Smooth muscle cell (in vitro differentiated cells): ENCODE data around the gene PMF1. TPM values are rescaled to one million over a fixed set of nuclear protein-coding genes. Genes with fewer than 3 reads are reported as not detected.

Experiments used
- DNase-seq: peaks from one replicate; lab custom pipeline; 2025; ENCODE audit not compliant: unreplicated experiment; lab: John Stamatoyannopoulos, UW
- H2AFZ ChIP-seq: fragments of 200-600 bp; sonication (generic); 2 replicates; pipeline ENCODE4 v1.6.0; 2016; ENCODE audit warnings: antibody characterized with exemption, low read depth, mild to moderate bottlenecking
- H3F3A ChIP-seq: fragments of 200-600 bp; sonication (generic); 2 replicates; pipeline ENCODE4 v1.6.0; 2017; ENCODE audit warnings: antibody characterized with exemption, low read depth
- H3K27ac ChIP-seq: fragments of 200-600 bp; sonication (generic); 2 replicates; pipeline ENCODE4 v1.5.1; 2016; ENCODE audit warnings: low read depth, mild to moderate bottlenecking
- H3K27me3 ChIP-seq: fragments of 200-600 bp; sonication (generic); 2 replicates; pipeline ENCODE4 v1.6.1; 2016; ENCODE audit warnings: low read depth, mild to moderate bottlenecking
- H3K36me3 ChIP-seq: fragments of 200-600 bp; sonication (generic); 2 replicates; pipeline ENCODE4 v1.5.1; 2016; ENCODE audit warnings: low read depth
- H3K4me1 ChIP-seq: fragments of 200-600 bp; sonication (generic); 2 replicates; pipeline ENCODE4 v1.5.1; 2016; ENCODE audit warnings: low read depth
- H3K4me2 ChIP-seq: fragments of 200-600 bp; sonication (generic); 2 replicates; pipeline ENCODE4 v1.6.0; 2016; ENCODE audit warnings: mild to moderate bottlenecking
- H3K4me3 ChIP-seq: fragments of 200-600 bp; sonication (generic); 2 replicates; pipeline ENCODE4 v1.5.1; 2016; ENCODE audit warnings: mild to moderate bottlenecking
- H3K79me2 ChIP-seq: fragments of 200-600 bp; sonication (generic); 2 replicates; pipeline ENCODE4 v1.6.0; 2016; ENCODE audit warnings: low read depth, mild to moderate bottlenecking
- H3K9ac ChIP-seq: fragments of 200-600 bp; sonication (generic); 2 replicates; pipeline ENCODE4 v1.6.0; 2016; ENCODE audit warnings: low read depth
- H3K9me3 ChIP-seq: fragments of 200-600 bp; sonication (generic); replicated peaks from 2 replicates; pipeline ENCODE4 v1.5.1; 2016; ENCODE audit warnings: low read depth
- H4K20me1 ChIP-seq: fragments of 200-600 bp; sonication (generic); 2 replicates; pipeline ENCODE4 v1.6.0; 2016; ENCODE audit warnings: low read depth
- WGBS: methylation state at CpG from one replicate; pipeline ENCODE4 v1.1.7; 2016; ENCODE audit warnings: low lambda C conversion rate; 5-methylcytosine and 5-hydroxymethylcytosine counted together
- polyA plus RNA-seq: library from polyadenylated mRNA; unstranded; fragments of >200 nt; fragmentation: Nextera tagmentation; extraction: Ambion mirVana; gene quantifications from 2 replicates; pipeline ENCODE4 v1.2.1, GENCODE V29; 2016
- total RNA-seq: library from RNA; depleted of rRNA; stranded (reverse); fragments of >200 nt; gene quantifications from 2 replicates; pipeline ENCODE4 v1.2.3, GENCODE V29; 2014
- TF ChIP-seq, protein P1 (sequence below): fragments of 200-600 bp; sonication (generic); IDR thresholded peaks from 2 replicates; pipeline ENCODE4 v1.5.1; 2017; ENCODE audit warnings: borderline replicate concordance, mild to moderate bottlenecking, antibody characterized with exemption; ENCODE audit not compliant: insufficient read depth, poor library complexity, severe bottlenecking

The PMF1 gene
- total and polyA plus RNA-seq, 2 experiments from 2014 or later: 59.2 to 82.5 TPM

DNA sequence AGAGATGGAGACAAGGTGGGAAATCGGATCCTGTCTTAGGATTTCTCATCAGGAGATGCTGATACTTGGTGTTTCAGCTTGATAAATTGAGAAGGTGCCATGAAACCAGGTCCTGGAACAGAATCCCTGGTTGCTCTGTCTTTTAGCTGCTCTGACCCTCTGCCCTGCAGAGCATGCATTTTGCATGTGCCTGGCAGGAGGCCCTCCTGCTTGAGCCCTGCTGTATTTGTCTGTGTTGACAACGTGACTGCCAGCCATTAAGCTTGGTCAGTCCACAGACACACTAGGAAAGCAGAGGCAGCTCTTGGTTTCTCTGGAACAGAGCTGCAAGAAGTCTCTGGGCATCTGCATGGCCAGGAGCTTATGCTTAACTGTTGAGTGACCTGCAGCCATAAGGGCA is 16.4 kb upstream of the PMF1 start:
- H3K4me2 ChIP-seq: no peak overlapping the region
- 77% methylated on average over 2 of the region's 2 CpGs for WGBS
- TF ChIP-seq, protein P1, sequence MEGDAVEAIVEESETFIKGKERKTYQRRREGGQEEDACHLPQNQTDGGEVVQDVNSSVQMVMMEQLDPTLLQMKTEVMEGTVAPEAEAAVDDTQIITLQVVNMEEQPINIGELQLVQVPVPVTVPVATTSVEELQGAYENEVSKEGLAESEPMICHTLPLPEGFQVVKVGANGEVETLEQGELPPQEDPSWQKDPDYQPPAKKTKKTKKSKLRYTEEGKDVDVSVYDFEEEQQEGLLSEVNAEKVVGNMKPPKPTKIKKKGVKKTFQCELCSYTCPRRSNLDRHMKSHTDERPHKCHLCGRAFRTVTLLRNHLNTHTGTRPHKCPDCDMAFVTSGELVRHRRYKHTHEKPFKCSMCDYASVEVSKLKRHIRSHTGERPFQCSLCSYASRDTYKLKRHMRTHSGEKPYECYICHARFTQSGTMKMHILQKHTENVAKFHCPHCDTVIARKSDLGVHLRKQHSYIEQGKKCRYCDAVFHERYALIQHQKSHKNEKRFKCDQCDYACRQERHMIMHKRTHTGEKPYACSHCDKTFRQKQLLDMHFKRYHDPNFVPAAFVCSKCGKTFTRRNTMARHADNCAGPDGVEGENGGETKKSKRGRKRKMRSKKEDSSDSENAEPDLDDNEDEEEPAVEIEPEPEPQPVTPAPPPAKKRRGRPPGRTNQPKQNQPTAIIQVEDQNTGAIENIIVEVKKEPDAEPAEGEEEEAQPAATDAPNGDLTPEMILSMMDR: no peak
- H3K79me2 ChIP-seq: peaks cover 45% of the 10 kb centered on the region
- DNase-seq: no peak
- no peak overlapping the region for H3K9ac ChIP-seq
- H2AFZ ChIP-seq: no peak overlapping the region
- H3K36me3 ChIP-seq: no peaks in the 10 kb centered on the region
- no peak overlapping the region for H3K27ac ChIP-seq
- H3K27me3 ChIP-seq: no peaks in the 10 kb centered on the region
- H3F3A ChIP-seq: no peaks in the 10 kb centered on the region
- H3K4me1 ChIP-seq: peaks cover 7% of the 10 kb centered on the region
- no peaks in the 10 kb centered on the region for H3K9me3 ChIP-seq
- H4K20me1 ChIP-seq: peaks cover 22% of the 10 kb centered on the region
- no peak overlapping the region for H3K4me3 ChIP-seq

DNA sequence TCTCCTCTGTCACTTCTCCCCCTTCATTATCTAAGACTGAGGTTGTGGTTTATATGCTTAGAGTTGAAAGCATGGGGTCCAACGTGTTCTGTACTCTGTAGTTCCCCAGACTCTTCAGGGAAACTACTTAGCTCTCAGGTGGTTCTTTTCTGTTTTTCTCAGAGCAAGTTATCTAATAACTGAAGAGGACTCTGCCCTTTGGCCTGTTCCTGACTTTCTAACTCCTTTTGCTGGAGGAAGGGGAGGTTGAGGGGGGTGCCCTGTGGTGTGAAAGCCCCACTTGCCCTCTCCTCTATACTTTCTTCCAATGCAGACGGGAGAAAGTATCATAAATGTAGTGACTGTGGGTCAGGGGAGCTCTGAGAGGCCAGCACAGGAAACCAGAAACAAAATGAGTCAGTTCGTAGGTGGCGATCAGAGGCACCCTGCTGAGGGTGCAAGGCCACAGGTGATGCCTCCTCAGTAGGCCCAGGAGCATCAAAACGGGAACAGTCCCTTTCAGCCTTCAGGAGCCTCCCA is 13.9 kb upstream of the PMF1 start:
- H3K4me1 ChIP-seq: peaks cover 7% of the 10 kb centered on the region
- H3K9ac ChIP-seq: no peak overlapping the region
- H3K9me3 ChIP-seq: no peaks in the 10 kb centered on the region
- no peak overlapping the region for H3K27ac ChIP-seq
- no peaks in the 10 kb centered on the region for H3K36me3 ChIP-seq
- H3K4me3 ChIP-seq: no peak overlapping the region
- no peak overlapping the region for H2AFZ ChIP-seq
- DNase-seq: no peak
- peaks cover 30% of the 10 kb centered on the region for H4K20me1 ChIP-seq
- H3K4me2 ChIP-seq: no peak overlapping the region
- 96% methylated on average over 5 of the region's 5 CpGs for WGBS
- H3F3A ChIP-seq: no peaks in the 10 kb centered on the region
- H3K27me3 ChIP-seq: no peaks in the 10 kb centered on the region
- peaks cover 45% of the 10 kb centered on the region for H3K79me2 ChIP-seq
- TF ChIP-seq, protein P1: no peak

DNA sequence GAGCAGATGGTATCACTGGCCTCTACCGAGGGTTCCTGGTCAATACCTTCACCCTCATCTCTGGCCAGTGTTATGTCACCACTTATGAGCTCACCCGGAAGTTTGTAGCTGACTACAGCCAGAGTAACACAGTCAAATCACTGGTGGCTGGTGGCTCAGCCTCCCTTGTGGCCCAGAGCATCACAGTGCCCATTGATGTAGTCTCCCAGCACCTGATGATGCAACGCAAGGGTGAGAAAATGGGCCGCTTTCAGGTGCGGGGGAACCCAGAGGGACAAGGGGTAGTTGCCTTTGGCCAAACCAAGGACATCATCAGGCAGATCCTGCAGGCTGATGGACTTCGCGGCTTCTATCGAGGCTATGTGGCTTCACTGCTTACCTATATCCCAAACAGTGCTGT is 12.8 kb upstream of the PMF1 start:
- H3K27me3 ChIP-seq: no peaks in the 10 kb centered on the region
- WGBS: 99% methylated on average over 8 of the region's 8 CpGs
- no peak overlapping the region for H3K4me2 ChIP-seq
- H3K9me3 ChIP-seq: no peaks in the 10 kb centered on the region
- TF ChIP-seq, protein P1: no peak
- no peak overlapping the region for H2AFZ ChIP-seq
- no peaks in the 10 kb centered on the region for H3F3A ChIP-seq
- H3K9ac ChIP-seq: no peak overlapping the region
- peaks cover 34% of the 10 kb centered on the region for H3K79me2 ChIP-seq
- no peak overlapping the region for H3K4me3 ChIP-seq
- no peaks in the 10 kb centered on the region for H3K36me3 ChIP-seq
- DNase-seq: no peak
- H3K27ac ChIP-seq: no peak overlapping the region
- no peaks in the 10 kb centered on the region for H3K4me1 ChIP-seq
- H4K20me1 ChIP-seq: peaks cover 30% of the 10 kb centered on the region

DNA sequence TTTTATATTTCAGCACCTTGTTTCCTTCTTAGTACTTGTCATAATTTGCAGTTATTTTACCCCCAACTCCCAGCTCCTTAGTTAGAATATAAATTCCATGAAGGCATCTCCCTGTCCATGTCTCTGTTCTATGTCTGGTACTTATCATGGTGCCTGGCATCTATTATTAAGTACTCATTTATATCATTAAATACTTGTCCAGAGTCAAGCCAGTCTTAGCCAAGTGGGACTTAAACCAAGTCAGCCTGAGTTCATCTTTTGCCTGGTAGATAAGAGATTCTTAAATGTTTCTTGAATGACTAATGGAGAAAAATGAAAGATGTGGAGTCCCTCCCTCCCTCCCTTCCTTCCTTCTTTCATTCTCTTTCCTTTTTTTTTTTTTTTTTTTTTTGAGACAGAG is 9.5 kb upstream of the PMF1 start:
- H4K20me1 ChIP-seq: peaks cover 29% of the 10 kb centered on the region
- no peak overlapping the region for H3K9ac ChIP-seq
- no peaks in the 10 kb centered on the region for H3K4me1 ChIP-seq
- no peak overlapping the region for H3K4me2 ChIP-seq
- no peaks in the 10 kb centered on the region for H3F3A ChIP-seq
- no peaks in the 10 kb centered on the region for H3K9me3 ChIP-seq
- DNase-seq: no peak
- no peaks in the 10 kb centered on the region for H3K27me3 ChIP-seq
- H3K27ac ChIP-seq: peak overlapping the region; percentile 17
- no peak overlapping the region for H3K4me3 ChIP-seq
- TF ChIP-seq, protein P1: no peak
- H2AFZ ChIP-seq: no peak overlapping the region
- peaks cover 7% of the 10 kb centered on the region for H3K79me2 ChIP-seq
- H3K36me3 ChIP-seq: no peaks in the 10 kb centered on the region
